C4-2B (cell line): ENCODE data around the gene SMOC2.

Experiments
- H3K27ac ChIP-seq: fragments of 450-650 bp; 2 replicates; pipeline ENCODE4 v1.5.1; 2017
- ZFX ChIP-seq: fragments of 450-650 bp; IDR thresholded peaks from 2 replicates; pipeline ENCODE4 v1.6.1; 2017
- TF ChIP-seq, protein P1 (sequence below): fragments of 450-650 bp; conservative IDR thresholded peaks from 2 replicates; pipeline ENCODE4 v1.5.1; 2017; ENCODE audit warnings: mild to moderate bottlenecking

The SMOC2 gene

DNA sequence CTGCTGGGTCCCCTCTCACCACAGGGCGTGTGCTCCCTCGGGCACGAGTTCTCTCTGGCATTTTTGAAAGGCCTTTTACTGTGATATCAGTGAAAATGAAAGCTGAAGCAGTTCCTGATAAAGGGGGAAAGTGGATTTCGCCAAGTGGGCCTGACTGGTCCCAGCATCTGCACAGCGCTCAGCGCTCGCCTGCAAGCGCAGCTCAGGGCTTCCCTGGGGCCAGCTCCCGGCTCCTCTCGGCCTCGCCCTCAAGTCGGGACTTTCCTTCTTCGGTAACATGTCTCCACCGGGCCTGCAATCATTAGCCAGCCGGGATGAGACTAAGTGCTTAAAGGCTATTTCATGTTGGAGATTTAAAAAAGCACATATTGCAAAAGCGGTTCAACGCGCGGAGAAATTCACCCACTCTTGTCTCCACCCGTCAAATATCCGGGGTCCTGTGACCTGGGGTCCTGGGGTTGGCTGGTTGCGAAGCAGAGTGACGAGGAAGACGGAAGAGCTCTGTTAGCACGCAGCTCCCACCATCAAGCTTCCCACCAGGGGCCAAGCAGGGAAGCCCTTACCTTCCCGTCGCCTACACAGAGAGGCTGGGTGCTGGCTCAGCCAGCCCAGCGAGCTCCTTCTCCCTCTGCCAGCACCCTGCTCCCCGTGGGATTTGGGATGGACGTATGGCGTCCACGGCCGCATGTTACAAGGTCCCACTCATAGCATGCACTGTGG, 114.1 kb downstream of the SMOC2 start:
- TF ChIP-seq, protein P1, sequence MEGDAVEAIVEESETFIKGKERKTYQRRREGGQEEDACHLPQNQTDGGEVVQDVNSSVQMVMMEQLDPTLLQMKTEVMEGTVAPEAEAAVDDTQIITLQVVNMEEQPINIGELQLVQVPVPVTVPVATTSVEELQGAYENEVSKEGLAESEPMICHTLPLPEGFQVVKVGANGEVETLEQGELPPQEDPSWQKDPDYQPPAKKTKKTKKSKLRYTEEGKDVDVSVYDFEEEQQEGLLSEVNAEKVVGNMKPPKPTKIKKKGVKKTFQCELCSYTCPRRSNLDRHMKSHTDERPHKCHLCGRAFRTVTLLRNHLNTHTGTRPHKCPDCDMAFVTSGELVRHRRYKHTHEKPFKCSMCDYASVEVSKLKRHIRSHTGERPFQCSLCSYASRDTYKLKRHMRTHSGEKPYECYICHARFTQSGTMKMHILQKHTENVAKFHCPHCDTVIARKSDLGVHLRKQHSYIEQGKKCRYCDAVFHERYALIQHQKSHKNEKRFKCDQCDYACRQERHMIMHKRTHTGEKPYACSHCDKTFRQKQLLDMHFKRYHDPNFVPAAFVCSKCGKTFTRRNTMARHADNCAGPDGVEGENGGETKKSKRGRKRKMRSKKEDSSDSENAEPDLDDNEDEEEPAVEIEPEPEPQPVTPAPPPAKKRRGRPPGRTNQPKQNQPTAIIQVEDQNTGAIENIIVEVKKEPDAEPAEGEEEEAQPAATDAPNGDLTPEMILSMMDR: no peak
- no peak for TF ChIP-seq ZFX
- no peak overlapping the region for H3K27ac ChIP-seq

DNA sequence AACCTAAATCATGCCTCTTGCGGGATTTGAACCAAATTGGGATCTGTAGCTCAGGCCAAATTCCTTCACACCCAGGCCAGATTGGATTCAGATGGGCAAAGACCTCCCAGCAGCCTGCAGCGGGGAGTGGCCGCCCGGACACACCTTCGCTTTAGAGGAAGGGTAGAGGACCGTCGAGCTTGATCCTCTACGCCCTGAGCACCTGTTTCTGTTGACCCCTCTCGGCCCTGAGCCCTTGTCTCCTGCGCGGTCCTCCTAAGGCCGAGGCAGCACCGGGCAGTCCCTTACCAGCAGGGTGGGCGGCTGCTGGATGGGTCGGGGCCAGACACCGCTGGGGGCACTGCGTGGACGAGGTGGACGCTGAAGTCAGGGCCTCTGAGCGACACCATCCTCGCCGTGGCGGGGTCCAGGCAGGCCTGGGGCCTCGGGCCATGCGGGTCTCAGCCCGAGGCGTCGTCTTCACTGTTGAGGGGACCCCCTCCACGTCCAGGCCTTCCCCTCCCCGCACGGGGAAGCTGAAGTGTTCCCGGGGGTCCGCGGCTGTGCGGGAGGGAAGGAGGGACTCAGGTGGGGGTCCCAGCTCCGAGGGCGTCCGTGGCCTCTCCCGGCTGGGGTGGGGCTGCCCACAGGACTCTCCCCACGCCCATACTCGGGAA, 114.8 kb downstream of the SMOC2 start:
- TF ChIP-seq, protein P1: no peak
- no peak for TF ChIP-seq ZFX
- H3K27ac ChIP-seq: no peak overlapping the region

DNA sequence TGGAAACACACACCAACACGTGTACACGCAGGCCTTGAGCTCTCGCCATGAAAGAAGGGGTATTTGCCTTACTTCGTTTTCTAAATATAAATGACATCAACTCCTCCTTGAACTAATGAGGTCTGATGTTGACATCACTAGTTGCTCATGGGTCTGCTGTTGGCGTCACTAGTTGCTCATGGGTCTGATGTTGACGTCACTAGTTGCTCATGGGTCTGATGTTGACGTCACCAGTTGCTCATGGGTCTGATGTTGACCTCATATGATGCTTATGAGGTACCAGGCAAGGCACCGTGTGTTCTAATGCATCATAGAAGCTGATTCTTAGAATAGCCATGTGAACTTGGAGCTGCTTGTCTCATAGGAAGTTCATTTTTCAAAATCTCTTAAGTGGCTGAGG, 116.5 kb downstream of the SMOC2 start:
- H3K27ac ChIP-seq: no peak overlapping the region
- TF ChIP-seq, protein P1: no peak
- TF ChIP-seq ZFX: no peak

DNA sequence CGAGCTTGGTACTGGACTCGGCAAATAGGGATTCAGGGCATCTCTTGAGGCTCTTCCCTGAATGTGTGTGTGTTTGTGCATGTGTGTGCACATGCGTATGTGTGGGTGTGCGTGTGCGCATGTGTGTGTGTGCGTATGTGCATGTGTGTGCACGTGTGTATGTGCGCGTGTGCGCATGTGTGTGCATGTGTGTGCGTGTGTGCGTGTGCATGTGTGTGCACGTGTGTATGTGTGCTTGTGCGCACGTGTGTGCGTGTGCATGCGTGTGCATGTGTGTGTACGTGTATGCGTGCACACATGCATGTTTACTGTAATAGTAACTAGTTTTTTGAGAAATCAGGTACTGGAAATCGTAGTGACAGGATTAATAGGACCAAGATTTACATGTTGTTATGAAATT, 117.7 kb downstream of the SMOC2 start:
- no peak for TF ChIP-seq ZFX
- TF ChIP-seq, protein P1: no peak
- no peak overlapping the region for H3K27ac ChIP-seq

DNA sequence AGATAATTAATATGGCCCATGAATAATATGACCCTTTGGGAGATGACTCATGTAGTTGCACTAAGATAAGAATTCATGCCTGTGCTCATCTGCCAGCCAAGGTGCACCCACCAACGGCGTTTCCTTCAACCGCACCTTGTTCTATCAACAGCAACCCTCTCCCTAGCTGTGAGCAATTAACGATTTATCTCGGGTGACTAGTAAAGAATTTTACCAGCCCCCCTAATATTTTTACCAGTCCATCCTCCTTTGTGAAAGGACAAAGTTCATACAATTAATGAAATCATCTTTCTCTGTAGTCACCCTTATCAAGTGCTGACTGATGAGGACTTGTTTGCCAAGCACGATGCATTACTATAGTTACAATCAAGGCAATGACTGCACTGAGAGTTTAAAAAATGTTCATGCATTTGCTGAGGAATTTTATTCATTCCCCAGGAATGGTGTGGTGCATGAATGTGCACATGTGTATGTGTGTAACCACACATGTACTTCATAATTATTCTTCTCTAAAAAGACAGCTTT, 118.7 kb downstream of the SMOC2 start:
- TF ChIP-seq, protein P1: no peak
- no peak for TF ChIP-seq ZFX
- no peak overlapping the region for H3K27ac ChIP-seq

DNA sequence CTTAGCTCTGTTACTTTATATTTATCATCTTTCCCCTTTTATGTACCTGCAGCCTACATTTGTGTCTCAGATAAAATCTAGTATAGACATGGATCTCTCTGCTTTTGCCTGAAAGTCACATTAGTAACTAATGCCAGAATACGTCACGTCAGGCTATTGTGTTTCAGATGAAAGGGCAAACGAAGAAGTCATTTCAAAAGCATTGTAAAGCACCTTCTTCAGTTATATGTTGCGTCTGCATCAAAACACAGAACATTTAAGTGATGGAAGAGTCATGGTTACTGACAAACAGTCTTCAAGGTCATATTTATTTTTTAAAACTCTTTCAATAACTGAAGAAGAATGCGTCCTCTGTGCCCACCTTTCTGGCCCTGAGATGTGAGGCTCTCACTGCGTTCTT, 119.1 kb downstream of the SMOC2 start:
- H3K27ac ChIP-seq: no peak overlapping the region
- TF ChIP-seq, protein P1: no peak
- TF ChIP-seq ZFX: no peak

DNA sequence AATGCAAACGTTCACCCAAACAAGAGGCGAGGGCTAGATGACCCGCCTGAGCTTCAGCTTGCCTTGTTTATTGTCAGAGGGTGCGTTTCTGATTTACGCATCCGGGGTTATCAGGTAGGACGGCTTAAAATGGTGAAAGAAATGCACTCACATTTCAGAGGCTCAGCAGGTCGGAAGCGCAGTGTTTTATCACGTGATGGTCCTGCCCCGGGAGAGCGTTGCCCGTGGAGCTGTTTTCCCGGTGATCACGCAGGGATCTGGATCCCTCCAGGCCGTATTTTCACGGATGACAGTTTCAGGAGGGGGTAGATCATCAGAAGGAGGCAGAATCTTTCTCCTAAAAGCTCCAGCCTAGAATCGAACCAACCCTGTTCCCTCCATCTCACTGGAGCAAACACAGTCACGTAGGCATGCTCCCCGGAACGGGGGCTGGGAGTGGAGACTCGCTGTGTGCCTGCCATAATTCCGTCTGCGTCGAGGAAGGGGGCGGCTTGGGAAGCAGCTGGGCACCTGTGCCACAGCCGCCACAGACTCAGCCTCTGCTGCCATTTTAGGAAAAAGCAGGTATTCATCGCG, 121.7 kb downstream of the SMOC2 start:
- no peak overlapping the region for H3K27ac ChIP-seq
- TF ChIP-seq, protein P1: no peak
- TF ChIP-seq ZFX: no peak
